ENCODE data around the gene UBE2E2.

UBE2E2 gene

GRCh38 chr3:23430781-23431398 lies 227.8 kb downstream of the UBE2E2 start:
- Histone ChIP-seq H3F3A (ENCODE audit: insufficient read depth, low read length) (no peaks in the 10 kb centered on the region), H3K36me3 (ENCODE audit: insufficient read depth, low read length) (no peaks in the 10 kb centered on the region), H2AFZ (ENCODE audit: low read length) (no peak overlapping the region), H3K4me3 (ENCODE audit: low read depth, low read length, poor library complexity, severe bottlenecking) (no peak overlapping the region), H3K27me3 (ENCODE audit: insufficient read depth, low read length) (no peaks in the 10 kb centered on the region), H3K9me3 (ENCODE audit: low read length) (no peaks in the 10 kb centered on the region), H3K4me2 (ENCODE audit: low read length) (no peak overlapping the region), H4K20me1 (ENCODE audit: insufficient read depth, low read length) (no peaks in the 10 kb centered on the region), H3K9ac (ENCODE audit: low read length) (no peak overlapping the region), H3K79me2 (ENCODE audit: insufficient read depth, low read length) (no peaks in the 10 kb centered on the region), H3K4me1 (ENCODE audit: insufficient read depth, low read length, severe bottlenecking) (peaks cover 9% of the 10 kb centered on the region), H3K27ac (ENCODE audit: low read depth, low read length, poor library complexity, severe bottlenecking) (no peak overlapping the region), H3K9me2 (ENCODE audit: low read depth, low read length) (no peaks in the 10 kb centered on the region)
- TF ChIP-seq, protein P1, sequence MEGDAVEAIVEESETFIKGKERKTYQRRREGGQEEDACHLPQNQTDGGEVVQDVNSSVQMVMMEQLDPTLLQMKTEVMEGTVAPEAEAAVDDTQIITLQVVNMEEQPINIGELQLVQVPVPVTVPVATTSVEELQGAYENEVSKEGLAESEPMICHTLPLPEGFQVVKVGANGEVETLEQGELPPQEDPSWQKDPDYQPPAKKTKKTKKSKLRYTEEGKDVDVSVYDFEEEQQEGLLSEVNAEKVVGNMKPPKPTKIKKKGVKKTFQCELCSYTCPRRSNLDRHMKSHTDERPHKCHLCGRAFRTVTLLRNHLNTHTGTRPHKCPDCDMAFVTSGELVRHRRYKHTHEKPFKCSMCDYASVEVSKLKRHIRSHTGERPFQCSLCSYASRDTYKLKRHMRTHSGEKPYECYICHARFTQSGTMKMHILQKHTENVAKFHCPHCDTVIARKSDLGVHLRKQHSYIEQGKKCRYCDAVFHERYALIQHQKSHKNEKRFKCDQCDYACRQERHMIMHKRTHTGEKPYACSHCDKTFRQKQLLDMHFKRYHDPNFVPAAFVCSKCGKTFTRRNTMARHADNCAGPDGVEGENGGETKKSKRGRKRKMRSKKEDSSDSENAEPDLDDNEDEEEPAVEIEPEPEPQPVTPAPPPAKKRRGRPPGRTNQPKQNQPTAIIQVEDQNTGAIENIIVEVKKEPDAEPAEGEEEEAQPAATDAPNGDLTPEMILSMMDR (IDR thresholded peaks at IDR 0.05; ENCODE audit: low read length): no peak
- no peak for TF ChIP-seq EZH2 (IDR thresholded peaks at IDR 0.05; ENCODE audit: borderline replicate concordance, low read length)

DNA sequence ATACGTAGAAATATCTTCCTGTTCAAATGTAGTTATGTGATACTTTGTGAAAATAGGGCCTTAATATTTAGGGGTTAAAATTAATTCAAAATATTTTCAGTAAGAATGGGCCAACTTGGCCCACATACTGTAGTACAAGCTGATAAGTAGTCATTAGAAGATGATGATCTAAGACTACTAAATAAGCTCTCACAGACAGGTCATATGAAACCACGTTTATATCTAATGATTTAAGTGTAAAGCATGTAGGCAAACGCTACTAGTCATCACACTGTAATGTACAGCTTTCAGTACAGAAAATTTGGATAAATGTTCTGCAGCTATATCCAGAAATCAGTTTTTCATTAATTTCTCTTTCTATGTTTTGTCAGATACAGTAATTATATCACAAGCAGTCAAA lies 228.6 kb downstream of the UBE2E2 start:
- no peak overlapping the region for H3K27ac ChIP-seq (ENCODE audit: low read depth, low read length, poor library complexity, severe bottlenecking)
- H3K27me3 ChIP-seq (ENCODE audit: insufficient read depth, low read length): no peaks in the 10 kb centered on the region

GRCh38 chr3:23435318-23435717 lies 232.2 kb downstream of the UBE2E2 start:
- no peaks in the 10 kb centered on the region for H3K36me3 ChIP-seq (ENCODE audit: insufficient read depth, low read length)
- H3K4me1 ChIP-seq (ENCODE audit: insufficient read depth, low read length, severe bottlenecking): peaks cover 11% of the 10 kb centered on the region
- H3K27me3 ChIP-seq (ENCODE audit: insufficient read depth, low read length): no peaks in the 10 kb centered on the region
- no peaks in the 10 kb centered on the region for H3K9me3 ChIP-seq (ENCODE audit: low read length)
- H4K20me1 ChIP-seq (ENCODE audit: insufficient read depth, low read length): no peaks in the 10 kb centered on the region
- no peaks in the 10 kb centered on the region for H3K79me2 ChIP-seq (ENCODE audit: insufficient read depth, low read length)
- TF ChIP-seq, protein P1 (IDR thresholded peaks at IDR 0.05; ENCODE audit: low read length): no peak
- TF ChIP-seq EZH2 (IDR thresholded peaks at IDR 0.05; ENCODE audit: borderline replicate concordance, low read length): no peak
- H3K9me2 ChIP-seq (ENCODE audit: low read depth, low read length): no peaks in the 10 kb centered on the region
- no peak overlapping the region for H3K9ac ChIP-seq (ENCODE audit: low read length)
- no peaks in the 10 kb centered on the region for H3F3A ChIP-seq (ENCODE audit: insufficient read depth, low read length)
- no peak overlapping the region for H3K4me2 ChIP-seq (ENCODE audit: low read length)
- no peak overlapping the region for H3K4me3 ChIP-seq (ENCODE audit: low read depth, low read length, poor library complexity, severe bottlenecking)
- H3K27ac ChIP-seq (ENCODE audit: low read depth, low read length, poor library complexity, severe bottlenecking): no peak overlapping the region
- H2AFZ ChIP-seq (ENCODE audit: low read length): no peak overlapping the region

More for the DNA sequence above, 228.6 kb downstream of the UBE2E2 start:
- no peaks in the 10 kb centered on the region for H4K20me1 ChIP-seq (ENCODE audit: insufficient read depth, low read length)
- H3K36me3 ChIP-seq (ENCODE audit: insufficient read depth, low read length): no peaks in the 10 kb centered on the region
- TF ChIP-seq, protein P1 (IDR thresholded peaks at IDR 0.05; ENCODE audit: low read length): no peak
- no peak for TF ChIP-seq EZH2 (IDR thresholded peaks at IDR 0.05; ENCODE audit: borderline replicate concordance, low read length)
- H3K4me3 ChIP-seq (ENCODE audit: low read depth, low read length, poor library complexity, severe bottlenecking): no peak overlapping the region
- H3K79me2 ChIP-seq (ENCODE audit: insufficient read depth, low read length): no peaks in the 10 kb centered on the region
- peaks cover 9% of the 10 kb centered on the region for H3K4me1 ChIP-seq (ENCODE audit: insufficient read depth, low read length, severe bottlenecking)
- H3F3A ChIP-seq (ENCODE audit: insufficient read depth, low read length): no peaks in the 10 kb centered on the region
- H3K9me3 ChIP-seq (ENCODE audit: low read length): no peaks in the 10 kb centered on the region
- no peak overlapping the region for H3K4me2 ChIP-seq (ENCODE audit: low read length)
- H3K9ac ChIP-seq (ENCODE audit: low read length): no peak overlapping the region
- H2AFZ ChIP-seq (ENCODE audit: low read length): no peak overlapping the region
- H3K9me2 ChIP-seq (ENCODE audit: low read depth, low read length): no peaks in the 10 kb centered on the region
